Measurements from ENCODE around the gene NTPCR.

The NTPCR gene

GRCh38 chr1:232983817-232984567 is 33.6 kb downstream of the NTPCR start:
- Histone ChIP-seq H3K36me3 (ENCODE audit: insufficient read depth) (no peaks in the 10 kb centered on the region), H3K79me2 (ENCODE audit: insufficient read depth, low read depth) (no peaks in the 10 kb centered on the region), H3K27me3 (ENCODE audit: insufficient read depth, low read depth) (no peaks in the 10 kb centered on the region), H3K27ac (no peak overlapping the region), H3K4me1 (ENCODE audit: low read depth, poor library complexity, severe bottlenecking) (no peaks in the 10 kb centered on the region), H3K4me3 (IDR thresholded peaks at IDR 0.05; ENCODE audit: insufficient read depth, low read depth, low read length) (no peak overlapping the region), H4K20me1 (ENCODE audit: insufficient read depth) (no peaks in the 10 kb centered on the region), H3K4me2 (no peak overlapping the region), H2AFZ (ENCODE audit: low read depth) (no peak overlapping the region), H3K9ac (no peak overlapping the region)
- TF ChIP-seq CTCF (conservative IDR thresholded peaks at IDR 0.05; ENCODE audit: low read depth, low read length), result no peak

DNA sequence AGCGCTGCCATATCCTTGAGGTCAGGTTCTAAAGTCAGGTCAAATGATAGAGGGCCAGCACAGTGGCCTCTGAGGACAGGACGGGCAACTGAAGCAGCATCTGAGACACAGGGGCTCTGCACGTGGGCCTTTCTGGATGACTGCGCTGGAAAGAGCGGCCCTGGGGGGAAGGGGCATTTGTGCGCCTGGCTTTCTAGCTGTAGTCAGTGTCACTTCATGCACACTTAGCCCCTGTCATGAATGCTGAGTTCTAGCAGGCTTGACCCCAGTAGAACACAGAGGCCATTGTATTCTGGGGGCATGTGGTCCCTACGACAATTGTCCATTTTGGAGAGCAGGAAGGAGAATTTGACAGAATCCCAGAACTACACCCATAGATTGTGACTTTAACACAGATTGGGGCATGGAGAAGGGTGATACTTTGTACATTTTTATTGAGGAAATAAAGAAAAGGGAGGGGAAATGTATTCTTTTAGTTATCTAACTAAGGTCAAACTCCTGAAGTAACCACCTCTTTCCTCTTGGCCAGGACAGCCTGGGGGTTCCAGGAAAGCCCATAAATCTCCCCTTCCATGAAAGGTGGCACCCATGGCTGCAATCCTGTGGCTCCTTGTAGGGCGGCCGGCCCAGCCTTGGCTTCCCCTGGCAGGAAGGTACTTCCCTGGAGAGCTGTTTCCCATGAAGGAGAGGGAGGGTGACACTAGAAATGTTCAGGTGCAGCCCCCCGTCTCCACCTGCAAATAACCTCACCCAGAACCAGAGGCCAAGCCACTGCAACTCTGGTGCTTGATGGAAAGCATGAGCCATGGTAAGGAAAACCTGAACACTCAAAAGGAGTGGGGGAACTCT is 34.4 kb downstream of the NTPCR start:
- Histone ChIP-seq H3K4me3 (IDR thresholded peaks at IDR 0.05; ENCODE audit: insufficient read depth, low read depth, low read length) (no peak overlapping the region), H4K20me1 (ENCODE audit: insufficient read depth) (no peaks in the 10 kb centered on the region), H3K4me2 (no peak overlapping the region), H2AFZ (ENCODE audit: low read depth) (no peak overlapping the region), H3K4me1 (ENCODE audit: low read depth, poor library complexity, severe bottlenecking) (no peaks in the 10 kb centered on the region), H3K27me3 (ENCODE audit: insufficient read depth, low read depth) (no peaks in the 10 kb centered on the region), H3K36me3 (ENCODE audit: insufficient read depth) (no peaks in the 10 kb centered on the region), H3K79me2 (ENCODE audit: insufficient read depth, low read depth) (no peaks in the 10 kb centered on the region), H3K9ac (no peak overlapping the region), H3K27ac (no peak overlapping the region)
- TF ChIP-seq CTCF (conservative IDR thresholded peaks at IDR 0.05; ENCODE audit: low read depth, low read length), result no peak

- H2AFZ ChIP-seq (ENCODE audit: low read depth), result no peak overlapping the region
- no peaks in the 10 kb centered on the region for H4K20me1 ChIP-seq (ENCODE audit: insufficient read depth)
- no peak overlapping the region for H3K4me3 ChIP-seq (IDR thresholded peaks at IDR 0.05; ENCODE audit: insufficient read depth, low read depth, low read length)
- H3K4me1 ChIP-seq (ENCODE audit: low read depth, poor library complexity, severe bottlenecking), result no peaks in the 10 kb centered on the region
- TF ChIP-seq CTCF (conservative IDR thresholded peaks at IDR 0.05; ENCODE audit: low read depth, low read length), result no peak
- no peaks in the 10 kb centered on the region for H3K27me3 ChIP-seq (ENCODE audit: insufficient read depth, low read depth)
- no peak overlapping the region for H3K4me2 ChIP-seq
- H3K79me2 ChIP-seq (ENCODE audit: insufficient read depth, low read depth), result no peaks in the 10 kb centered on the region
- H3K36me3 ChIP-seq (ENCODE audit: insufficient read depth), result no peaks in the 10 kb centered on the region
- H3K9ac ChIP-seq, result no peak overlapping the region
- no peak overlapping the region for H3K27ac ChIP-seq
Observed at GRCh38 chr1:232985882-232986526, 35.6 kb downstream of the NTPCR start.

GRCh38 chr1:232986527-232986922 is 36.1 kb downstream of the NTPCR start:
- no peak overlapping the region for H3K9ac ChIP-seq
- no peak overlapping the region for H3K27ac ChIP-seq
- no peak overlapping the region for H3K4me3 ChIP-seq (IDR thresholded peaks at IDR 0.05; ENCODE audit: insufficient read depth, low read depth, low read length)
- no peaks in the 10 kb centered on the region for H3K79me2 ChIP-seq (ENCODE audit: insufficient read depth, low read depth)
- no peaks in the 10 kb centered on the region for H3K36me3 ChIP-seq (ENCODE audit: insufficient read depth)
- H2AFZ ChIP-seq (ENCODE audit: low read depth), result no peak overlapping the region
- H4K20me1 ChIP-seq (ENCODE audit: insufficient read depth), result no peaks in the 10 kb centered on the region
- no peak overlapping the region for H3K4me2 ChIP-seq
- no peaks in the 10 kb centered on the region for H3K4me1 ChIP-seq (ENCODE audit: low read depth, poor library complexity, severe bottlenecking)
- H3K27me3 ChIP-seq (ENCODE audit: insufficient read depth, low read depth), result no peaks in the 10 kb centered on the region
- TF ChIP-seq CTCF (conservative IDR thresholded peaks at IDR 0.05; ENCODE audit: low read depth, low read length), result no peak

Measured in KMS-11 (cell line).